Dedifferentiated amniotic fluid mesenchymal stem cell (primary cell): ENCODE results near the gene PLAAT2.
"Not testable (repeated sequence)": the region's sequence is repeated elsewhere in the genome, so short reads cannot be mapped to it uniquely, and the experiment has no call there.

Experiments used
- DNase-seq: peaks from one replicate; pipeline ENCODE4 v3.0.0-alpha.2; 2016; ENCODE audit errors: extremely low spot score

The PLAAT2 gene

DNA sequence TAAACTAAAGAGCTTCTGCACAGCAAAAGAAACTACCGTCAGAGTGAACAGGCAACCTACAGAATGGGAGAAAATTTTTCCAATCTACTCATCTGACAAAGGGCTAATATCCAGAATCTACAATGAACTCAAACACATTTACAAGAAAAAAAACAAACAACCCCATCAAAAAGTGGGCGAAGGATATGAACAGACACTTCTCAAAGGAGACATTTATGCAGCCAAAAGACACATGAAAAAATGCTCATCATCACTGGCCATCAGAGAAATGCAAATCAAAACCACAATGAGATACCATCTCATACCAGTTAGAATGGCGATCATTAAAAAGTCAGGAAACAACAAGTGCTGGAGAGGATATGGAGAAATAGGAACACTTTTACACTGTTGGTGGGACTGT, 15.7 kb upstream of the PLAAT2 start:
- DNase-seq: not testable (repeated sequence)

GRCh38 chr11:63574856-63575602, 11.8 kb upstream of the PLAAT2 start:
- DNase-seq: no peak

GRCh38 chr11:63573881-63574855, 11.0 kb upstream of the PLAAT2 start:
- DNase-seq: no peak

- DNase-seq: no peak
Measured at GRCh38 chr11:63572026-63572688, 9.0 kb upstream of the PLAAT2 start.

DNA sequence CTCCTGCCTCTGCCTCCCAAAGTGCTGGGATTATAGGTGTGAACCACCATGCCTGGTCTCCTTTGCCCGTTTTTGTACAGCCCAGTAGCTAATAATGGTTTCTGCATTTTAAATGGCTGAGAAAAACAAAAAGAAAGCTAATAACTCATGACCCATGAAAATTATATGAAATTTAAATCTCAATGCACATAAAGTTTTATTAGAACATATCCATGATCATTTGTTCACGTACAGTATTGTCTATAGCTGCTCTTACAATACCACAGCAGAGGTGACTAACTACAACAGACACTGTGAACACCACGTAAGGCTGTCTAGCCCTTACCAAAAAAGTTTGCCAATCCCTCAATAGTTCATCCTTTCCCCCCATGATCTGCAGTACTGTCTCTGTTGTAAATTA, 6.4 kb upstream of the PLAAT2 start:
- no peak for DNase-seq

DNA sequence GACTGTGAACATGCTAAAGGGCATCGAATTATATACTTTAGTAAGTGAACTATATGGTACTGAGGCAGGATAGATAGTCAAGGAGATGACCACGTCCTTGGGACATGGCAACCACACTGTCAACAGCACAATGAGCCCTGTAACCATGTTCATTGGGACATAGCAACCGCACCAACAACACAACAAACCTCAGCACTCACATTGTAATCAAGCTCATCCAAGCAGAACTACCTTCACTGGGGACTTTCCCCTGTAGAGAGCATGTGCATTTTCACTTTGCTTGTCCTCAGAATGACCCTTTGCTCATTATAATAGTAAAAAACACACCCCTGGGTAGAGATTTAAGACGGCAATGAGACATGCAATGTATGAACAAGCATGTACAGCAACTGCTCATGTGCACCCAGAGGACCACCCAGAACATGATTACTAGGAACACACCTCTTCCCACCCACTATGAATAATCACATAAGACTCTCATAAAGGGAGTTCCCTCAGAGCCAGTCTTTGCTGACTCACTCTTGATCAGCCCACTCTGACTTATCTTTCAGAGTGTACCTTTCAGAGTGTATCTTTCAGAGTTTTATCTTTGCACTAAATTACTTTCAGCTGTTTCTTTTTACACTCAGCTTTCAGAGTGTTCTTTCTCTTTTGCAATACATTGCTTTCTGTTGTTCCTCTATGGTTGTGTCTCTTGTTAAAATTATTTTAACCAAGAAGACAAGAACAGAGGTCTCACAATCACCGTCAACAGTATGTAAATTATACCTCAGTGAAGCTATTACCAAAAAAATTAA, 4.1 kb upstream of the PLAAT2 start:
- peak; percentile 70 for DNase-seq

GRCh38 chr11:63564784-63565350, 1.7 kb upstream of the PLAAT2 start:
- DNase-seq: no peak

GRCh38 chr11:63564056-63564774, 1.0 kb upstream of the PLAAT2 start:
- no peak for DNase-seq

- no peak for DNase-seq
Measured at GRCh38 chr11:63560506-63561180, 2.5 kb downstream of the PLAAT2 start.

DNA sequence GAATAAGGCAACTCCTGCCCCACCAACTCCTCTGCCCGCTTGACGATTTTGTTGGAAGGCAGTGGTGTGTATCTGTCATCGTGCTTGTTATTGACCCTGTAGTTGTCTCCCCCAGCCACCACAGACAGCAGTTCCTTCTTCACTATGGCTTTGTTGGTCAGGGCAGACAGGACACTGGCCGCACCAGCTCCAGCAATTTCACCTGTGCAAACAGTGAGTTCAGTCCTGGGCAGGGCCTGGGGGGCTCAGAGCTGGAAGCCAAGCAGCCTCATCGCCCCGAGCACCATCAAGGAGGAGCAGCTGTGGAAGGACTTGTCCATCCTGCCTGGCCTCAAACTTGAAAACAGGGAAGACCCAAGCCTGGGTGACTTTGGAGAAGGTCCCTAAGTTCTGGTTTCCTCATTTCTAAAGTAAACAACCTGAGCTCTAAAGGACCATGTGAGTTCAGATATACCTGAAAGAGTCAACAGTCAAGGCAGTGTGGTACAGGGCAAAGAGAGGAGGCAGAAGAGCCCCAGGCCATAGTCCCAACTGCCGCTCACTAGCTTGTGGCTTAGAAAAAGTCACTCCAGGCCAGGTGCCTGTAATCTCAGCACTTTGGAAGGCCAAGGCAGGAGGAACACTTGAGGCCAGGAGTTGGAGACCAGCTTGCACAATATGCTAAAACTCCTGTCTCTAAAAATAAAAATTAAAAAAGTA, 4.6 kb downstream of the PLAAT2 start:
- DNase-seq: no peak

- no peak for DNase-seq
Measured at GRCh38 chr11:63557570-63557969, 5.6 kb downstream of the PLAAT2 start.

DNA sequence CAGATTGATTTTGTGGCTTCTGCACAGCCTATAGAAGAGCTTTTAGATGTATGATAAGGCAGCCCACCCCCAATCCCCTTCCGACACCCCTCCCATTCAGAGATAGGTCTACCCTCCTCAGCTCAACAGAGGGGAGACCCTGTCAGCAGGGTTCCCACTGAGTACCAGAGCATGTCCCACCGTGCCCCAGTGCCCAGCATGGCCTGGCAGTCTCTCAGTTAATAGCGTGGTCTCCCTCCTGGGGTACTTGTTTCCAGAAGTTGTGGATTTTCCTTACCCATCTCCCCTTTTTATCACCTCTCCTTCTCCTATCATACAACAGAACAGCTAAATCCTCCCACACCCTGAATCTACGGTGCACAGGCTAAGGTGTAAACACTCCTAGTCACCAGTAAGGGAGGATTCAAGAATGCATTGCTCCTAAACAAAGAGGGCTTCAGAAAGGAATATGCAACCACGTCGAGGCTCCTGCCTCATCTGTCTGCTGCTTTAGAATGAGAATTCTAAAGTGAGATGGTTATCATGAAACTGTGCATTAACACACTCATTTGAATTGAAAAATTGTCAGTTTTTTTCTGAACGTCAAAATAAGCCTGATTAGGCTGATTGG, 6.7 kb downstream of the PLAAT2 start:
- DNase-seq: no peak

- no peak for DNase-seq
Measured at GRCh38 chr11:63554877-63555223, 8.3 kb downstream of the PLAAT2 start.

GRCh38 chr11:63553759-63554158, 9.4 kb downstream of the PLAAT2 start:
- DNase-seq: no peak

- no peak for DNase-seq
Measured at GRCh38 chr11:63552921-63553320, 10.3 kb downstream of the PLAAT2 start.

- DNase-seq: no peak
Measured at GRCh38 chr11:63551889-63552266, 11.3 kb downstream of the PLAAT2 start.

DNA sequence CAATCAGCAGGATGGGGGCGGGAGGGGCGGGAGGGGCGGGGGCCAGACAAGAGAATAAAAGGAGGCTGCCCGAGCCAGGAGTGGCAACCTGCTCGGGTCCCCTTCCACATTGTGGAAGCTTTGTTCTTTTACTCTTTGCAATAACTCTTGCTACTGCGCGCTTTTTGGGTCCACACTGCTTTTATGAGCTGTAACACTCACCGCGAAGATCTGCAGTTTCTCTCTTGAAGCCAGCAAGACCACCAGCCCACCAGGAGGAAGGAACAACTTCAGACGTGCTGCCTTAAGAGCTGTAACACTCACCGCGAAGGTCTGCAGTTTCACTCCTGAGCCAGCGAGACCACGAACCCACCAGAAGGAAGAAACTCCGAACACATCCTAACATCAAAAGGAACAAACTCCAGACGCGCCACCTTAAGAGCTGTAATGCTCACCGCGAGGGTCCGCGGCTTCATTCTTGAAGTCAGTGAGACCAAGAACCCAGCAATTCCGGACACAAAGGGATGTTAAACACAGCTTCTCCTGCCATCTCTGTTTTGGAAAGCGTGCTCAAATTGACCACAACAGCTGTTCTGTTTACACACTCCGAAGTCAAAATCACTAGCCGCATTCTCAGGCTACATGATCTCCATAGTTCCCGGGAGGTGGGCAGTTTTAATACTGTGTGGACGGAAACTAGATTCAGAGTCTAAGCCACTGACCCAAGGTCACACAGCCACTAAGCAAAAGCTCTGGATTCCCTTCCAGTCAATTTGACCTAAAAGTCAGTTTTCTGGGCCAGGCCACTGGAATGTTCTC, 11.9 kb downstream of the PLAAT2 start:
- DNase-seq: no peak

- not testable (repeated sequence) for DNase-seq
Measured at GRCh38 chr11:63550156-63550700, 13.0 kb downstream of the PLAAT2 start.
